Astrocyte of the spinal cord (primary cell): Measurements from ENCODE around the gene EPHA2.
"Not testable (repeated sequence)": the region's sequence is repeated elsewhere in the genome, so short reads cannot be mapped to it uniquely, and the experiment has no call there.

ENCODE experiments used
- DNase-seq: peaks from one replicate; pipeline ENCODE4 v3.0.0; 2011; ENCODE audit warnings: low read depth, low spot score
- H3K4me3 ChIP-seq: 2 replicates; pipeline ENCODE4 v1.5.1; 2011; ENCODE audit warnings: low read depth, mild to moderate bottlenecking, low read length, moderate library complexity
- in situ Hi-C: cut with HindIII; loops from 2 replicates; pipeline ENCODE4 v1.10.0; 2017; ENCODE audit warnings: low sequenced_read_pairs
- TF ChIP-seq, protein P1 (sequence below): IDR thresholded peaks from 2 replicates; pipeline ENCODE4 v1.5.1; 2012; ENCODE audit warnings: low read depth, mild to moderate bottlenecking, low read length, inconsistent platforms

EPHA2 gene

DNA sequence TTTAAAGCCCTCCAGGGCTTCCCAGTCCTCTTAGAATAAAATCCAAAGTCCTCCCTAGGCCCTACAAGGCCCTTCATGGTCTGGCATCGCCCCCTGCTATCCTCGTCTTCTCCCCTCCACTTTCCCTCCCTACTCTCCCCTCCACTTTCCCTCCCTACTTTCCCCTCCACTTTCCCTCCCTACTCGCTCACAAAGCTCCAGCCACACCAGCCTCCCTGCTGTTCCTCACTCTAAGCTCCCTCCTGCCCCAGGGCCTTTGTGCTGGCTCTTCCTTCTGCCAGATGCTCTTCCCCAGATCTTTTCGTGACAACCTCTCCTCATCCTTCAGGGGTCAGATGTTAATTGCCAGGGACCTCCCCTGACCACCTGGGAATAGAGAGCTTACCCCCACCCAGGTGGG, 43.8 kb upstream of the EPHA2 start:
- H3K4me3 ChIP-seq, result no peak overlapping the region
- in situ Hi-C loops, result no loop called here
- DNase-seq, result no peak
- TF ChIP-seq, protein P1, sequence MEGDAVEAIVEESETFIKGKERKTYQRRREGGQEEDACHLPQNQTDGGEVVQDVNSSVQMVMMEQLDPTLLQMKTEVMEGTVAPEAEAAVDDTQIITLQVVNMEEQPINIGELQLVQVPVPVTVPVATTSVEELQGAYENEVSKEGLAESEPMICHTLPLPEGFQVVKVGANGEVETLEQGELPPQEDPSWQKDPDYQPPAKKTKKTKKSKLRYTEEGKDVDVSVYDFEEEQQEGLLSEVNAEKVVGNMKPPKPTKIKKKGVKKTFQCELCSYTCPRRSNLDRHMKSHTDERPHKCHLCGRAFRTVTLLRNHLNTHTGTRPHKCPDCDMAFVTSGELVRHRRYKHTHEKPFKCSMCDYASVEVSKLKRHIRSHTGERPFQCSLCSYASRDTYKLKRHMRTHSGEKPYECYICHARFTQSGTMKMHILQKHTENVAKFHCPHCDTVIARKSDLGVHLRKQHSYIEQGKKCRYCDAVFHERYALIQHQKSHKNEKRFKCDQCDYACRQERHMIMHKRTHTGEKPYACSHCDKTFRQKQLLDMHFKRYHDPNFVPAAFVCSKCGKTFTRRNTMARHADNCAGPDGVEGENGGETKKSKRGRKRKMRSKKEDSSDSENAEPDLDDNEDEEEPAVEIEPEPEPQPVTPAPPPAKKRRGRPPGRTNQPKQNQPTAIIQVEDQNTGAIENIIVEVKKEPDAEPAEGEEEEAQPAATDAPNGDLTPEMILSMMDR, result no peak

DNA sequence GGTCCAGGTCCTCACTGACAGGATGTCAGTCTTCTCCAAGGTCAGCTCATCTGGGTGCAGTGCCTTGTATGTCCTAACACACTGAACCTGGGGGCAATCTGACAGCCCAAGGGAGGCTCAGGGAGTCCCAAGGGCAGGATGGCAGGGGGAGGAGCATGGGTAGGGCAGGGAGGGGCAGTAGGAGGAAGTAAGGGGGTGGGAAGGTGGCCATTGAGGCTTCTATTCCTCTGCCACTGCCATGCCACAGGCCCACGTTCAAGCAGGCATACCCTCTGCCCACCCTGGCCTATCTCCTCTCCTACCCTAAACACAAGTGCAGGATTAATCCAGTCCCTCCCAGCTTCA, 43.3 kb upstream of the EPHA2 start:
- TF ChIP-seq, protein P1, result no peak
- no peak for DNase-seq
- no peak overlapping the region for H3K4me3 ChIP-seq
- in situ Hi-C loops, result no loop called here

DNA sequence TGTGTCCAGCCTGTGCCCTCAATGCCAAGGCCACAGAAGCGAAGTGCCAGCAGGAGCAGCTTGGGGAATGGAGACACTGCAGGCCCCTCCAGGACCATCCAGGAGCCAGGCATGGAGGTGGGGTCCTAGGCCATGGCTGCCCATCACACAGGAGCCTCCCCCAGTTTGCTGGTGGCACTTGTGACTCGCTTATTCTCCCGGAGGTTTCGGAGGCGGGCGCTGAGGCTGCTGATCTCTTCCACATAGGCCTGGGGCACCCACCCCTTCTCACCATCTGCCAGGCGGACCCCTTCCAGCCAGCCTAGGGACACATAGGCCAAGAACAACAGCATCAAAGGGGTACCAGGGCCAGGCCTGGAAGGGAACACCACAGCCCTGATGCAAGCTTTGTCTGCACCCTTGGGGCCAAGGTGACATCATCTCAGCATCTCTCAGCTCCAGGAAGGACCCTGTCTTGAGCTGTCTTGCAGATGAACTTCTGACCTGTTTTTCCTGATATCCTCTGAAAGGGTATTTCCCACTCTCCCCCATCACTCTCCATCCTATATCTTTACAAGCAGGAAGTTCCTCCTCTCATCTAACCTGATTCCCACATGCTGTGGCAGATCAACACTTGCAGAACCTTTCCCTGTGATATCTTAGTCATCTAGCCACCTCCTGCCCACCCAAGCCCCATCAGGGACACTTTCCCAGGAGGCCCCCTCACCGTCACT, 42.7 kb upstream of the EPHA2 start:
- TF ChIP-seq, protein P1, result no peak
- in situ Hi-C loops, result no loop called here
- DNase-seq, result no peak
- no peak overlapping the region for H3K4me3 ChIP-seq

DNA sequence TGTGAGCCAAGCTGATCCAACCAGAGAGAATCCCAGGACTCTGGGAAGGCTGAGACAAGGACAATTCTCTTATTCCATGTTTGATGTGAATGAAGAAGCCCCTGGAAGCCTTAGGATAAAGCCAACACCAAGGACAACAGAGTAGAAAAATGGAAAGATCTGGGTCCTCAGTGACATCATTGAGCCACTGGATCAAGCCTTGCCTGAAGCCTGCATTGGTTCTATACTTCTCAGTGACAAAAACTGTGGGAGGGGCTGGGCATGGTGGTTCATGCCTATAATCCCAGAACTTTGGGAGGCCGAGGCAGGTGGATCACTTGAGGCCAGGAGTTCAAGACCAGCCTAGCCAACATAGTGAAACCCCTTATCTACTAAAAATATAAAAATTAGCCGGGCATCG, 41.0 kb upstream of the EPHA2 start:
- no peak for DNase-seq
- no peak overlapping the region for H3K4me3 ChIP-seq
- in situ Hi-C loops, result no loop called here
- TF ChIP-seq, protein P1, result no peak

DNA sequence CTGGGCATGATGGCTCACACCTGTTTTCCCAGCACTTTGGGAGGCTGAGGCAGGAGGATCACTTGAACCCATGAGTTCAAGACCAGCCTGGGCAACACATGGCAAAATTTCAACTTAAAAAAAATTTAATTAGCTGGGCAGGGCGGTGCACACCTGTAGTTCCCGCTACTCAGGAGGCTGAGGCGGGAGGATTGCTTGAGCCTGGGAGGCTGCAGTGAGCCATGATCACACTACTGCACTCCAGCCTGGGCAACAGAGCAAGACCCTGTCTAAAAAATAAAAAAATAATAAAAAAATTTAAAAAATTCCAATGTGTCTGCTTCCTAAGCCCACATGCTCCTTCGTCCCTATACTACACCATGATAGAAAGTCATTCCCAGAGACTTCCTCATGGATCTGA, 40.3 kb upstream of the EPHA2 start:
- H3K4me3 ChIP-seq, DNase-seq, in situ Hi-C loops: not testable (repeated sequence)

DNA sequence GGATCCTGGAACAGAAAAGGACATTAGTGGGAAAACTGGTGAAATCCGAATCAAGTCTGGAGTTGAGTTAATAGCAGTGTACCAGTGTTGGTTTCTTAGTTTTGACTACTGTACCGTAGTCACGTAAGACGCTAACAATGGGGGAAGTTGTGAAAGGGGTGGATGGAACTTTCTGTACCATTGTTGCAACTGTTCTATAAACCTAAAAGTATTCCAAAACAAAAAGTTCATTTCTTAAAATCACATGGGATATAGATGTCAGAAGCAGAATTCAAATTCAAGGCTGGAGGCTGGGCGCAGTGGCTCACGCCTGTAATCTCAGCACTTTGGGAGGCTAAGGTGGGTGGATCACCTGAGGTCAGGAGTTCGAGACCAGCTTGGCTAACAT, 39.6 kb upstream of the EPHA2 start:
- TF ChIP-seq, protein P1, result no peak
- DNase-seq, result no peak
- in situ Hi-C loops, result no loop called here
- no peak overlapping the region for H3K4me3 ChIP-seq

DNA sequence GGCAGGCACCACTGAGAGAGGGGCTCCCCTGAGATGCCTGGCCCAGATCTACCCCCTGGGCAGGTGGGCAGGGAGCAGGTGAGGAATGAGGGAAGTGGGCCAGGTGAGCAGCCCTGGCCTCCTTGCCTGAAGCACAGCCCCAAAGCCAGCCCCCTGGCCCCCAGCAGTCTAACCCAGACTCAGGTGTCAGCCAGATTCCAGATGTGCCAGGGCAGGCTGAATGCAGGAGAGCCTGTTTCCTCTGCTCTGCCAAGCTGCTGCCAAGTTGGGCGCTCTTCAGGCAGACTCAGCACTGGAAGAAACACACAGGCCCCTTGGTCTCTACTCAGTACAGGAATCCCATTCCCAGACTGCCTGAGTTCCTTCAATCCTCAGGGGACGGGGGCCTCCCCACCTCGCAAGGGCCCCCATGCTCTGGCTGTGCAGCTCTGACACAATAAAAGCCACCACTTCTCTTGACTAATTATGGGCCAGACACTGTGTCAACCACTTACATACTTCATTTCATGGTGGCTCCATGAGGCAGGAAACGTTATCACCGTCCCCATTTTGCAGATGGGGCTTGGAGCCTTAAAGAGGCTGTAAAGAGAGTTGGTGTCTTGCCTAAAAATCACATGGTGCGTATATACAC, 36.2 kb upstream of the EPHA2 start:
- no peak for DNase-seq
- no peak overlapping the region for H3K4me3 ChIP-seq
- TF ChIP-seq, protein P1, result no peak
- in situ Hi-C loops, result no loop called here
